Fibroblast of skin of scalp (primary cell): ENCODE results near the gene HAX1.
"Not testable (repeated sequence)": the region's sequence is repeated elsewhere in the genome, so short reads cannot be mapped to it uniquely, and the experiment has no call there.

Experiments used
- DNase-seq: peaks from one replicate; pipeline ENCODE4 v3.0.0-alpha.2; 2013

HAX1 gene

GRCh38 chr1:154287591-154287990, 15.2 kb downstream of the HAX1 start:
- DNase-seq = not testable (repeated sequence)

GRCh38 chr1:154288661-154289060, 16.2 kb downstream of the HAX1 start:
- DNase-seq = no peak

- DNase-seq = no peak
Measured at GRCh38 chr1:154290921-154291320, 18.5 kb downstream of the HAX1 start.

- DNase-seq = no peak
Measured at GRCh38 chr1:154295408-154296235, 23.2 kb downstream of the HAX1 start.

GRCh38 chr1:154301582-154301981, 29.2 kb downstream of the HAX1 start:
- DNase-seq = no peak

GRCh38 chr1:154304664-154305337, 32.4 kb downstream of the HAX1 start:
- no peak for DNase-seq

GRCh38 chr1:154306151-154306550, 33.7 kb downstream of the HAX1 start:
- no peak for DNase-seq

GRCh38 chr1:154307670-154308270, 35.3 kb downstream of the HAX1 start:
- DNase-seq = not testable (repeated sequence)

- not testable (repeated sequence) for DNase-seq
Measured at GRCh38 chr1:154309136-154309535, 36.7 kb downstream of the HAX1 start.

GRCh38 chr1:154312229-154313065, 40.0 kb downstream of the HAX1 start:
- DNase-seq = not testable (repeated sequence)

GRCh38 chr1:154313066-154313356, 40.6 kb downstream of the HAX1 start:
- no peak for DNase-seq

- DNase-seq = not testable (repeated sequence)
Measured at GRCh38 chr1:154314226-154314625, 41.8 kb downstream of the HAX1 start.

- no peak for DNase-seq
Measured at GRCh38 chr1:154316704-154317103, 44.3 kb downstream of the HAX1 start.

GRCh38 chr1:154318386-154318785, 46.0 kb downstream of the HAX1 start:
- no peak for DNase-seq

- DNase-seq = no peak
Measured at GRCh38 chr1:154320882-154321608, 48.6 kb downstream of the HAX1 start, which contains the start of gene AQP10. TSS of gene AQP10 (plus strand) at chr1:154321093. CDS start at chr1:154321156, 63 bp downstream.

- not testable (repeated sequence) for DNase-seq
Measured at GRCh38 chr1:154321609-154321934, 49.1 kb downstream of the HAX1 start.

- DNase-seq = no peak
Measured at GRCh38 chr1:154323493-154323892, 51.1 kb downstream of the HAX1 start.

- no peak for DNase-seq
Measured at GRCh38 chr1:154324241-154324640, 51.8 kb downstream of the HAX1 start.

GRCh38 chr1:154324669-154325582, 52.5 kb downstream of the HAX1 start, which contains the start of gene ATP8B2:
TSS of gene ATP8B2 (plus strand) at chr1:154325525. CDS start at chr1:154328142, 2,617 bp downstream.
- DNase-seq = peak; percentile 84
